MM.1S (cell line): ENCODE data around the gene FOSB.
"Not testable (repeated sequence)": the region's sequence is repeated elsewhere in the genome, so short reads cannot be mapped to it uniquely, and the experiment has no call there.

Experiments
- DNase-seq: peaks from one replicate; pipeline ENCODE4 v3.0.0-alpha.2; 2015
- H2AFZ ChIP-seq: fragments of 300-600 bp; sonication (generic); 2 replicates; pipeline ENCODE4 v1.6.0; 2016; ENCODE audit warnings: antibody characterized with exemption, low read length
- H3F3A ChIP-seq: fragments of 300-600 bp; sonication (generic); 2 replicates; pipeline ENCODE4 v1.6.1; 2016; ENCODE audit warnings: mild to moderate bottlenecking, antibody characterized with exemption, low read length, moderate library complexity, mixed read lengths; ENCODE audit not compliant: insufficient read depth
- H3K27ac ChIP-seq: fragments of 300-600 bp; sonication (generic); 2 replicates; pipeline ENCODE4 v1.5.1; 2016; ENCODE audit warnings: mild to moderate bottlenecking, low read length
- H3K27me3 ChIP-seq: fragments of 300-600 bp; sonication (generic); replicated peaks from 2 replicates; pipeline ENCODE4 v1.6.0; 2016; ENCODE audit warnings: low read length; ENCODE audit not compliant: insufficient read depth
- H3K36me3 ChIP-seq: fragments of 300-600 bp; sonication (generic); replicated peaks from 2 replicates; pipeline ENCODE4 v1.6.1; 2016; ENCODE audit warnings: mild to moderate bottlenecking, low read length, mixed read lengths; ENCODE audit not compliant: insufficient read depth
- H3K4me1 ChIP-seq: fragments of 300-600 bp; sonication (generic); 2 replicates; pipeline ENCODE4 v1.6.1; 2016; ENCODE audit warnings: low read length, mixed read lengths
- H3K4me2 ChIP-seq: fragments of 300-600 bp; sonication (generic); 2 replicates; pipeline ENCODE4 v1.6.0; 2016; ENCODE audit warnings: low read depth, low read length
- H3K4me3 ChIP-seq: fragments of 300-600 bp; sonication (generic); 2 replicates; pipeline ENCODE4 v1.5.1; 2016; ENCODE audit warnings: low read length, mixed read lengths
- H3K79me2 ChIP-seq: fragments of 300-600 bp; sonication (generic); 2 replicates; pipeline ENCODE4 v1.6.1; 2016; ENCODE audit warnings: mixed run types, low read length, mixed read lengths
- H3K9ac ChIP-seq: fragments of 300-600 bp; sonication (generic); 2 replicates; pipeline ENCODE4 v1.6.1; 2016; ENCODE audit warnings: low read length, mixed read lengths
- H3K9me2 ChIP-seq: fragments of 300-600 bp; sonication (generic); replicated peaks from 2 replicates; pipeline ENCODE4 v1.6.1; 2016; ENCODE audit warnings: mild to moderate bottlenecking, low read length, mixed read lengths; ENCODE audit not compliant: insufficient read depth
- H3K9me3 ChIP-seq: fragments of 300-600 bp; sonication (generic); replicated peaks from 2 replicates; pipeline ENCODE4 v1.6.1; 2016; ENCODE audit warnings: mild to moderate bottlenecking, low read length, mixed read lengths; ENCODE audit not compliant: insufficient read depth
- H4K20me1 ChIP-seq: fragments of 300-600 bp; sonication (generic); 2 replicates; pipeline ENCODE4 v1.6.1; 2016; ENCODE audit warnings: mild to moderate bottlenecking, low read length, moderate library complexity, mixed read lengths; ENCODE audit not compliant: insufficient read depth
- CTCF ChIP-seq: fragments of 300-600 bp; sonication (generic); IDR thresholded peaks from 2 replicates; pipeline ENCODE4 v1.5.1; 2016; ENCODE audit warnings: antibody characterized with exemption, low read length, mixed read lengths
- EZH2 ChIP-seq: fragments of 300-600 bp; sonication (generic); optimal IDR thresholded peaks from 2 replicates; pipeline ENCODE3; 2017; ENCODE audit warnings: low read depth, mild to moderate bottlenecking, antibody characterized with exemption, low read length, mixed read lengths
- EZH2phosphoT487 ChIP-seq: fragments of 300-600 bp; sonication (generic); IDR thresholded peaks from 2 replicates; pipeline ENCODE4 v1.6.1; 2018; ENCODE audit warnings: antibody characterized with exemption, low read length

The FOSB gene

GRCh38 chr19:45508417-45508860, 40.6 kb downstream of the FOSB start:
- Histone ChIP-seq H3K4me3 (peak overlapping the region; percentile 86), H3K27ac (no peak overlapping the region), H2AFZ (peak overlapping the region; percentile 57), H3K4me2 (peak overlapping the region; percentile 98), H3K27me3 (no peaks in the 10 kb centered on the region), H4K20me1 (no peaks in the 10 kb centered on the region), H3K4me1 (peaks cover 4% of the 10 kb centered on the region), H3F3A (peaks cover 4% of the 10 kb centered on the region), H3K9me3 (no peaks in the 10 kb centered on the region), H3K36me3 (no peaks in the 10 kb centered on the region), H3K79me2 (peaks cover 53% of the 10 kb centered on the region), H3K9me2 (no peaks in the 10 kb centered on the region), H3K9ac (peak overlapping the region; percentile 76; the same call in 1 of the 2 replicates)
- no peak for DNase-seq
- TF ChIP-seq EZH2phosphoT487, result no peak
- no peak for TF ChIP-seq CTCF
- TF ChIP-seq EZH2, result no peak

- TF ChIP-seq EZH2phosphoT487 (no peak), EZH2 (no peak), CTCF (no peak)
- DNase-seq, result peak; percentile 44
- Histone ChIP-seq H3F3A (peaks cover 4% of the 10 kb centered on the region), H4K20me1 (no peaks in the 10 kb centered on the region), H3K27me3 (no peaks in the 10 kb centered on the region), H3K4me3 (peak overlapping the region; percentile 86), H3K9me3 (no peaks in the 10 kb centered on the region), H3K4me2 (peak overlapping the region; percentile 98), H3K9ac (peak overlapping the region; percentile 76; the same call in 1 of the 2 replicates), H3K27ac (0 out of 2 replicates have a peak overlapping the region, but pooled peaks have one; percentile 13), H3K79me2 (peaks cover 58% of the 10 kb centered on the region), H3K36me3 (no peaks in the 10 kb centered on the region), H3K9me2 (no peaks in the 10 kb centered on the region), H3K4me1 (peaks cover 4% of the 10 kb centered on the region), H2AFZ (peak overlapping the region; percentile 57)
Observed at GRCh38 chr19:45508861-45509691, 41.3 kb downstream of the FOSB start.

- Histone ChIP-seq H3K9ac (peak overlapping the region; percentile 25; the same call in 1 of the 2 replicates), H3K27ac (no peak overlapping the region), H3K4me3 (peak overlapping the region; percentile 86), H3K4me2 (peak overlapping the region; percentile 98), H3K79me2 (peaks cover 63% of the 10 kb centered on the region), H3K36me3 (no peaks in the 10 kb centered on the region), H3K4me1 (peaks cover 8% of the 10 kb centered on the region), H4K20me1 (no peaks in the 10 kb centered on the region), H3K9me2 (no peaks in the 10 kb centered on the region), H3F3A (peaks cover 4% of the 10 kb centered on the region), H3K9me3 (no peaks in the 10 kb centered on the region), H3K27me3 (no peaks in the 10 kb centered on the region), H2AFZ (peak overlapping the region; percentile 56; the same call in 1 of the 2 replicates)
- TF ChIP-seq EZH2phosphoT487 (no peak), CTCF (no peak), EZH2 (no peak)
- no peak for DNase-seq
Observed at GRCh38 chr19:45509692-45510015, 41.9 kb downstream of the FOSB start.

GRCh38 chr19:45510352-45510751, 42.6 kb downstream of the FOSB start:
- H3K9ac ChIP-seq, H3K27ac ChIP-seq, DNase-seq, H3K4me3 ChIP-seq, H3K9me3 ChIP-seq, H3K4me2 ChIP-seq, H3K9me2 ChIP-seq, H4K20me1 ChIP-seq, H3K27me3 ChIP-seq, H3F3A ChIP-seq, H2AFZ ChIP-seq, H3K36me3 ChIP-seq: not testable (repeated sequence)
- H3K79me2 ChIP-seq, result peaks cover 69% of the 10 kb centered on the region
- peaks cover 14% of the 10 kb centered on the region for H3K4me1 ChIP-seq
